Body of pancreas (tissue), 4 donors: ENCODE measurements around the gene FAU.

Experiments
- CTCF ChIP-seq, 7 experiments: fragments of 450-650 bp in 4 of 7; fragments of 200-600 bp in 3 of 7; sonication (generic) in 3 of 7; IDR thresholded peaks; one replicate each; pipeline ENCODE4 v1.5.1; 2016 to 2019; ENCODE audit warnings: antibody characterized with exemption in 7 of 7
- POLR2A ChIP-seq, 3 donors: fragments of 450-650 bp; IDR thresholded peaks; one replicate each; pipeline ENCODE4 v1.6.1; 2016; ENCODE audit warnings: antibody characterized with exemption in 3 of 3, mild to moderate bottlenecking in 2 of 3

- TF ChIP-seq CTCF (IDR thresholded peaks at IDR 0.05) (no peak), POLR2A (IDR thresholded peaks at IDR 0.05) (no peak)
Measured at GRCh38 chr11:65107751-65108468, 14.0 kb downstream of the FAU start.
